Uterus (tissue), 4 donors: Measurements from ENCODE around the gene STK32C. TPM values are rescaled to one million over a fixed set of nuclear protein-coding genes. Genes with fewer than 3 reads are reported as not detected.

Source experiments
- DNase-seq, 2 donors: peaks; one replicate each; pipeline ENCODE4 v3.0.0-alpha.2; 2019 to 2020
- H3K27ac ChIP-seq, 2 donors: fragments of 200-600 bp; sonication (generic); 1 replicate in 1 of 2; 2 replicates in 1 of 2; pipeline ENCODE4 v1.5.1; 2016 to 2018
- H3K27me3 ChIP-seq, 2 donors: fragments of 200-600 bp; sonication (generic); one replicate each; pipeline ENCODE4 v1.5.1; 2018 to 2019; ENCODE audit warnings: control low read depth in 1 of 2
- H3K36me3 ChIP-seq, 2 donors: fragments of 200-600 bp; sonication (generic); one replicate each; pipeline ENCODE4 v1.5.1; 2019; ENCODE audit warnings: control low read depth in 1 of 2
- H3K4me1 ChIP-seq, 2 donors: fragments of 200-600 bp; sonication (generic); one replicate each; pipeline ENCODE4 v1.5.1; 2018 to 2019; ENCODE audit warnings: control low read depth in 1 of 2
- H3K4me3 ChIP-seq, 2 donors: fragments of 200-600 bp; sonication (generic); 1 replicate in 1 of 2; 2 replicates in 1 of 2; pipeline ENCODE4 v1.5.1; 2018 to 2019; ENCODE audit warnings: mild to moderate bottlenecking in 1 of 2
- H3K9me3 ChIP-seq, 2 donors: fragments of 200-600 bp; sonication (generic); one replicate each; pipeline ENCODE4 v1.5.1; 2019; ENCODE audit warnings: control low read depth in 1 of 2
- CTCF ChIP-seq, 4 experiments: fragments of 200-600 bp in 2 of 4; fragments of 450-650 bp in 2 of 4; sonication (generic) in 2 of 4; IDR thresholded peaks; one replicate each; pipeline ENCODE4 v1.5.1; 2016 to 2019; ENCODE audit warnings: antibody characterized with exemption in 4 of 4, mild to moderate bottlenecking in 2 of 4, moderate library complexity in 1 of 4
- POLR2A ChIP-seq, 2 donors: fragments of 450-650 bp; IDR thresholded peaks; one replicate each; pipeline ENCODE4 v1.6.1; 2016; ENCODE audit warnings: antibody characterized with exemption in 2 of 2, mild to moderate bottlenecking in 1 of 2, moderate library complexity in 1 of 2
- intact Hi-C: fragments of 100-400 bp; cut with DNase I; formaldehyde crosslinking; loops from one replicate; pipeline ENCODE4 v1.15.1; 2023; ENCODE audit warnings: low total_unique reads
- total RNA-seq, 4 donors: library from RNA; depleted of rRNA in 3 of 4; stranded (reverse); fragments of >200 nt in 3 of 4; gene quantifications; one replicate each; pipeline versions ENCODE4 v1.1.0 to v1.2.4, GENCODE V29; 2014 to 2023
- donor health status: DM: yes; HTN: yes; CAD: no.

STK32C gene
- total RNA-seq, 4 donors from 2014 or later = 0.51 to 17.2 (median 3.2) TPM

DNA sequence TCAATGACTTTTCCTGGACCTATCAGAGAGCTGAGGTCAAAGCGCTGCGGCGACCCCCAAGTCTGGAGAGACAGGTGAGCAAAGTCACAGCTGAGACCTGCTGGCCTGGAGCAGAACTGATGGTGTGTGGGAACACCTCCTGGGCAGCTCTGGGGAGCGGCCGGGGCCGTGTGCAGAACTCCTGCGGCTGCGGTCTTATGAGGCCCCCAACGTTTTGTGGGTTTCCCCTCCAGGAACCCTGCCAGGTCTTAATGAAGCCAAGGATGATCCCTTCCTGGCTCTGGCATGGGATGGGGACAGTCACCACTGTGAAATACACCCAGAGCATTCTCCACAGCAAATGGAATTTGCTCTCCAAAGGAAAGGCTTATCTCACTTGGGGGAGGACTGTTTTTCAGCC, 94.9 kb downstream of the STK32C start:
- Histone ChIP-seq H3K4me1 (no peaks in the 10 kb centered on the region), H3K4me3 (no peak overlapping the region), H3K36me3 (no peaks in the 10 kb centered on the region), H3K9me3 (peaks cover 0 to 3% of the 10 kb centered on the region in 2 donors), H3K27ac (no peak overlapping the region), H3K27me3 (no peaks in the 10 kb centered on the region)
- no peak for DNase-seq
- TF ChIP-seq POLR2A (IDR thresholded peaks at IDR 0.05) = no peak
- TF ChIP-seq CTCF (IDR thresholded peaks at IDR 0.05) = no peak
- intact Hi-C loops = no loop called here

DNA sequence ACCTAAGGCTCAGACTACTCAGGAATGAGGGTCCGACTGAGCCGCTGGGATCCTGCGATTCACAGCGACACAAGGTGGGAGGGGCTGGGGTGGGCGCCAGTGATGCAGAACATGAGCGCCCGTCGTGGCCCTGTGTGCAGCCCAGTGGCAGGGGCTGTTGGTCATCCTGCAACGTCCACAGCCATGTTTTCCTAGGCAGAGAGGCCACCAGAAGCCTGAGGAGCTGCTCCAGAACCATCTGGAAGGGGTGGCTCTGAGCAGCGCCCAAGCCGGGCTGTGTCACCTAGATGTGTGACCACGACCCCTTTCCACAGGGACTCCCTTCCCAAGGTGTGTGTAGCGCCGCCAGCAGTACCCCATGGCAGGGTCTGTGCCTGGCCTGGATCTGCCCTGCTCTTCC, 96.5 kb downstream of the STK32C start:
- intact Hi-C loops = no loop called here
- TF ChIP-seq POLR2A (IDR thresholded peaks at IDR 0.05) = no peak
- no peak for TF ChIP-seq CTCF (IDR thresholded peaks at IDR 0.05)

GRCh38 chr10:132210766-132211165, 97.0 kb downstream of the STK32C start:
- H3K36me3 ChIP-seq = no peaks in the 10 kb centered on the region
- no peak for DNase-seq
- intact Hi-C loops = no loop called here

More for the DNA sequence above, 96.5 kb downstream of the STK32C start:
- no peaks in the 10 kb centered on the region for H3K4me1 ChIP-seq
- H3K27ac ChIP-seq = no peak overlapping the region
- H3K36me3 ChIP-seq = no peaks in the 10 kb centered on the region
- H3K9me3 ChIP-seq = no peaks in the 10 kb centered on the region
- no peak overlapping the region for H3K4me3 ChIP-seq
- no peak for DNase-seq
- no peaks in the 10 kb centered on the region for H3K27me3 ChIP-seq

DNA sequence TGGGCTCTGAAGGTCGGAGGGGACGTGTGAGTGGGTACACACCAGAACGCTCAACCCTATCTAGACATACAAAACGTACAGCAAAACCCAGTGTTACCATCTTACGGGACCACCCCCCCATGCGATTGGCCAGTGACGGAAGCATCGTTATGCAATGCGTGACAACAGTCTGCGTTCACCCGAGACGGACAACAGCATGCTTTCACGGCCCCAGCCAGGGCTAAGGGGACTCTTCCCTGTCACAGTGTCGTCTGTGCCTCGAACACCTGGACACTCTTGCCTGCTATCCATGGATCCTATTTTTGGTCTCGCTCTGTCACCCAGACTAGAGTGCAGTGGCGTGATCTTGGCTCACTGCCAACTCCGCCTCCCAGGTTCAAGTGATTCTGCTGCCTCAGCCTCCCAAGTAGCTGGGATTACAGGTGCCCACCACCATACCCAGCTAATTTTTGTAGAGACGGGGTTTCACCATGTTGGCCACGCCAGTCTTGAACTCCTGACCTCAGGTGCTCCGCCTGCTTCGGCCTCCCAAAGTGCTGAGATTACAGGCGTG, 97.7 kb downstream of the STK32C start:
- intact Hi-C loops = no loop called here
- no peak for DNase-seq
- TF ChIP-seq CTCF (IDR thresholded peaks at IDR 0.05) (no peak), POLR2A (IDR thresholded peaks at IDR 0.05) (no peak)

More at GRCh38 chr10:132210766-132211165, 97.0 kb downstream of the STK32C start:
- Histone ChIP-seq H3K4me1 (no peaks in the 10 kb centered on the region), H3K9me3 (no peaks in the 10 kb centered on the region), H3K4me3 (no peak overlapping the region), H3K27ac (no peak overlapping the region), H3K27me3 (no peaks in the 10 kb centered on the region)
- TF ChIP-seq POLR2A (IDR thresholded peaks at IDR 0.05) (no peak), CTCF (IDR thresholded peaks at IDR 0.05) (no peak)

GRCh38 chr10:132209130-132209529, 98.6 kb downstream of the STK32C start:
- no peak overlapping the region for H3K27ac ChIP-seq
- H3K4me1 ChIP-seq = no peaks in the 10 kb centered on the region
- no peaks in the 10 kb centered on the region for H3K27me3 ChIP-seq
- H3K36me3 ChIP-seq = no peaks in the 10 kb centered on the region
- no peak overlapping the region for H3K4me3 ChIP-seq
- DNase-seq = no peak
- intact Hi-C loops = no loop called here
- H3K9me3 ChIP-seq = no peaks in the 10 kb centered on the region
- no peak for TF ChIP-seq CTCF (IDR thresholded peaks at IDR 0.05)
- TF ChIP-seq POLR2A (IDR thresholded peaks at IDR 0.05) = no peak

More for the DNA sequence above, 97.7 kb downstream of the STK32C start:
- H3K36me3 ChIP-seq = no peaks in the 10 kb centered on the region
- no peaks in the 10 kb centered on the region for H3K27me3 ChIP-seq
- no peaks in the 10 kb centered on the region for H3K4me1 ChIP-seq
- no peak overlapping the region for H3K27ac ChIP-seq
- H3K4me3 ChIP-seq = no peak overlapping the region
- no peaks in the 10 kb centered on the region for H3K9me3 ChIP-seq
